GM20000 (cell line): ENCODE data around the gene NECAB3.

Source experiments
- DNase-seq: peaks from one replicate; pipeline ENCODE4 v3.0.0; 2012; ENCODE audit warnings: low spot score
- CTCF ChIP-seq: IDR thresholded peaks from 2 replicates; pipeline ENCODE4 v1.5.1; 2012; ENCODE audit warnings: mild to moderate bottlenecking, control low read depth; ENCODE audit errors: extremely low read depth, missing control alignments

Gene NECAB3

DNA sequence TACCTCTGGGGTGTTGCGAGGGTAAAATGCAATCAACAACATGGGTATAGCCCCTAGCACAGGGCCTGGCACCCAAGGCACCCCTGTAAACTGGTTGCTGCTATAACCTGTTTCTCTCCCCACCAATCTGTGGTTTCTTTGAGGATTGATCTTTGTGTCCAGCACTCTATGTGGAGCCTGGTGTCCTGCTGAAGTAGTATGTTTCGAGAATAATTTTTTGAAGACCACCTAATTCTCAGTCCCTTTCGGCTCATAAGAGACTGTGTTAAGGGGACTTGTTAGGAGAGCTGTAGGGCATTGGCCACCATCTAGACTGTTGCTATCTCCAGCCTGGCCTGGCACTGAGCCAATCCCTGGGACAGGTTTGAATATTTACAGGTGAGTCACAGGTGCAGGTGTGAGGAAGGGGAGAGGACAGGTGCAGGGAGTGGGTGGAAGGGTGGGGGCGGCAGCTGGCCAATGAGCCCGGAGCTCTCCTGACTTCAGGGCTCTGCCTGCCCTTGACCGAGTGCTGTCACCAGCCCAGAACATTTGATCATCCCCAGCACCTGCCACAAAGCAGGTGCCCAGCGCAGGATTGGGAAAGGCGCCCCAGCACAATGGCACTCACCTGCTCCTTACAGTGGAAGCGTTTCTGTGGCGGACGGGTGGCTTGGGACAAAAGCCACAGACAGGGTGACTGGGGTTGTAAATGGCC lies 20.2 kb downstream of the NECAB3 start:
- no peak for DNase-seq
- no peak for TF ChIP-seq CTCF

DNA sequence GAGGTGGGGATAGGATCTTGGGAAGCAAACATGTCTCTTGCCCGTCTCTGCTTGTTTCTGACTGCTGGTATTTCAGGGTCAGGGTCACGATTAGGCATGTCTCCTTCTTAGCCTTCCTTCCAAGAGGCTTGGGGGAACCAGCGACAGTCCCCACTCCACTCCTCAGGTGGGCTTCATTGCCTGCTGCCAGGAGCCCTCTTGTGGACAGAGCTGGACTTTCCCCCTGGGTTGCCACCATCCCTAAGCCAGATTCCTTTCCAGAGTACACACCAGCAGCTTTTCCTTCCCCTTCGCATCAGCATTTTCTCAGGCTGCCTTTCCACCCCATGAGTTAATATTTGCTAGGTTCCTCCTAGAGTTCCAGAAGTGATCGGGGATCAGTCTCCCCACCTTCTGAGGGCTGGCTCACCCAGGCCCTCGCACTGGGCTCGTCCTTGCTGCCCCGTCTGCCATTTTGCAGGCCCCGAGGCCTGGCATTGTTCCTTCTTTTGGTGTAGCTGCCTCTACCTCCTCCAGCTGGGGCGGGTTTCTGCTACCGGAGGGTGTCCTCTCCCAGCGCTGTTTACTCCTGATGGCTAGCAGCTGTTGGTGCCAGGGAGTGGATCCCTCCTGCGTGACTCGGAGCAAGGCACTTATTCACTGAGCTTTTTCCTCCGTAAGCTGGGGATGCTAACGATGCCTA lies 20.9 kb downstream of the NECAB3 start:
- DNase-seq: peak; percentile 82
- TF ChIP-seq CTCF: peak; percentile 64

DNA sequence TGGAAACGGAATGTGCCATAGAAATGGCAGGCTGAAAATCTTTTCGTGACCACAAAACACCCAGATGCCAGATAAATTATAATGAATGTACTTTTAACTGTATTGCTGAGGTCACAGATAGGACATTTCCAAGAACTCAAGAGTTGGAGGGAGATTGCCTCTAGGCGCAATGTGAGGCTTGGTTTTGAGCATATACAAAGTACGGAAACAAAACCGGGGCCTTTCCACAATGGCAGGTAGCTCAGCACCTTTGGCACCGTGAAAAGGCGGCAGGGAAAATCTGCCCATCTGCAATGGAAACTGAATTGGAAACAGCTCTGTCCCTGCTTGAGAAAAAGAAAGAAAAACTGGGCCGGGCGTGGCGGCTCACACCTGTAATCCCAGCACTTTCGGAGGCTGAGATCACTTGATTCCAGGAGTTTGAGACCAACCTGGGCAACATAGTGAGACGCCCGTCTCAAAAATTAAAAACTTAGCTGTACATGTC lies 22.6 kb downstream of the NECAB3 start:
- no peak for TF ChIP-seq CTCF

GRCh38 chr20:33650753-33651561 lies 23.3 kb downstream of the NECAB3 start:
- TF ChIP-seq CTCF: no peak
- no peak for DNase-seq

More for the DNA sequence above, 22.6 kb downstream of the NECAB3 start:
- no peak for DNase-seq

DNA sequence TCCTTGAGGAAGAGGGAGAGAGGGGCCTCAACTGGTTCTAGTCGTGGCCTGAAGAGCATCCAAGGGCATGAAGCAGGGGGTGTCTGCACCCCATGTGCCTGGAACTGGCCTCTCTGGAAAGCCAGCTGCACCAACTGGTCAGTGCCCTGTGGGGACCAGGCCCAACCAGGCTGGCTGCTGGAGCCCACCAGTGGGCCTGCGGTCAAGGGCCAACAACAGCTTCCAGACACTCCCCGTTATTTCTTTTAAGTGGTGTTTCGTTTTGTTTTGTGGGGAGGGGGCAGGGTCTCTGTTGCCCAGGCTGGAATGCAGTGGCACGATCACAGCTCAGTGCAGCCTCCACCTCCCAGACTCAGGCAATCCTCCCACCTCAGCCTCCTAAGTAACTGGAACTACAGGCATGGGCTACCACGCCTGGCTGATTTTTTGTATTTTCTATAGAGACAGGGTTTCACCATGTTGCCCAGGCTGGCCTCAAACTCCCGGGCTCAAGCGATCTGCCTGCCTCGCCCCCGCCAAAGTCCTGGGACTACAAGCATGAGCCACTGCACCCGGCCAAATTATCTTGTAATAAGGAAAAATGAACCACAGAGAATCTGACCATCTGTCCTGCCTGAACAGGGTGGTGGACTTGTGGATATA lies 24.0 kb downstream of the NECAB3 start:
- DNase-seq: no peak
- TF ChIP-seq CTCF: no peak

DNA sequence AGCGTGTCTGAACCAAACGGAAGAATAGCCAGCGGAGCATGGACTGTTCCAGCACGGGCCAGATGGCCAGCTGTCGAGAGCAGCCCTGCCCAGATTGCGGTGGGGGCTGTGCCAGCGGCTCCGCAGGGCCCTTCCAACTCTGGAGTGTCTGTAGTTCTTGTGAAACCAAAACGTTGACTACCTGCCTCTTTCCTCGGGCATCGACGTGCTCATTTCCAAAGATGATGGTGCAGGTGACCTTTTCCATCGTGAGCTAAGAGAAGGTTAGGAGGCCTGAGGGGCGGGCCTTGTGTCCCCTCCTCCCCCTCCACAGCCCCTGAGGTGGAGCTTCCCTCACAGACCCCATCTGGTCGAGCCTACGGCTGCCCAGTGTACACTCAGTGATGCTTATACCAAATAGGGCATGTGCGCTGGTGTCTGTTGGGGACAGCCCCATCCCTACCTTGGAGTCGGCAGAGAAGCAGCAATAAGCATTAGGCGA lies 25.0 kb downstream of the NECAB3 start:
- no peak for DNase-seq

More for the DNA sequence above, 25.0 kb downstream of the NECAB3 start:
- TF ChIP-seq CTCF: no peak
